ENCODE measurements around the gene TNFSF4. TPM values are rescaled to one million over a fixed set of nuclear protein-coding genes. Genes with fewer than 3 reads are reported as not detected.

Gene TNFSF4
- total and polyA plus RNA-seq, 4 donors, result 0.49 to 4.0 (median 2.5) TPM; not detected in 1

DNA sequence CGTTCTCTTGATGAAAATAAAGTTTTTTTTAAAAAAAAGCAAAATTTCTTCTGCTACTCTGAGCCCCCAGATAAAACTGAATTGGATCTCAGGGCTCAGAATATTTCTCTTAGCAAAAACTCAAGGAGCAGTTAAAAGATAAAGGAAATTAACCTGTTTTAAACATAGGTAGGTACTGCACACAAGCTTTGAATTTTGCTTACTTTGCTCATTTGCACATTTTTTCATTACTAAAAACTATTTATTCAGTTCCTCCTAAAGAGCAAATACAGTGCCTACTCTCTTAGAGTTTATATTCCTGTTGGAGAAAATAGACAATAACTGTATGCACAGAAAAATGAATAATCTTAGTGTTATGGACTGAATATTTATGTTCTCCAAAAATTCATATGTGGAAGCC, 13.0 kb upstream of the TNFSF4 start:
- Histone ChIP-seq H3K27ac (ENCODE audit: low read depth in 1 of 2, low read length in 2 of 2) (no peak overlapping the region), H3K4me1 (ENCODE audit: control insufficient read depth in 1 of 2, insufficient read depth in 2 of 2, low read length in 2 of 2) (no peaks in the 10 kb centered on the region), H3K9me3 (ENCODE audit: control insufficient read depth, low read length) (no peaks in the 10 kb centered on the region), H3K36me3 (ENCODE audit: control insufficient read depth in 1 of 2, insufficient read depth in 2 of 2, low read length in 1 of 2) (no peaks in the 10 kb centered on the region), H3K27me3 (ENCODE audit: control insufficient read depth in 1 of 2, insufficient read depth in 2 of 2, low read length in 1 of 2) (no peaks in the 10 kb centered on the region), H3K4me3 (ENCODE audit: low read length in 2 of 2) (no peak overlapping the region)
- ATAC-seq (ENCODE audit: low FRiP score) (no peak), DNase-seq (no peak)
- intact Hi-C loops (cut with DNase I), result no loop called here
- WGBS, 2 donors, result 90 to 93% methylated on average over 1 of the region's 1 CpG

DNA sequence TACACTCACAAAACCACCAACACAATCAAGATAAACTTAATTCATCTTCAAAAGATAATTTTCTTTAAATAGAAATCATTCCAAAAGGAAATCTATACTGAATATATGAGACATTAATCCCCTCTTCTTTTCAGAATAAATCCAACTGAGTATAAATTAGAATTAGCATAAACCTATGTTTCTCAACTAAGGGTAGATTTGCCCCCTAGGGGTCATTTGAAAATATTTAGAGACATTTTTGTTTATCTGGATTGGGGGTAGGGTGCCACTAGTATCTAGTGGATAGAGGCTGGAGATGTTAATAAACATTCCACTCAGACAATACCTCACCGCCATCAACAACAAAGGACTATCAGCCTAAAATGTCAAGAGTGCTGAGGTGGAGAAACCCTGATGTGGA, 6.5 kb upstream of the TNFSF4 start:
- WGBS, 2 donors, result 100% methylated on average over 1 of the region's 1 CpG
- no peak for ATAC-seq (ENCODE audit: low FRiP score)
- Histone ChIP-seq H3K27ac (ENCODE audit: low read depth in 1 of 2, low read length in 2 of 2) (no peak overlapping the region), H3K4me3 (ENCODE audit: low read length in 2 of 2) (no peak overlapping the region), H3K9me3 (ENCODE audit: control insufficient read depth, low read length) (no peaks in the 10 kb centered on the region), H3K36me3 (ENCODE audit: control insufficient read depth in 1 of 2, insufficient read depth in 2 of 2, low read length in 1 of 2) (no peaks in the 10 kb centered on the region), H3K27me3 (ENCODE audit: control insufficient read depth in 1 of 2, insufficient read depth in 2 of 2, low read length in 1 of 2) (no peaks in the 10 kb centered on the region), H3K4me1 (ENCODE audit: control insufficient read depth in 1 of 2, insufficient read depth in 2 of 2, low read length in 2 of 2) (no peaks in the 10 kb centered on the region)
- intact Hi-C loops (cut with DNase I), result no loop called here
- no peak for DNase-seq

DNA sequence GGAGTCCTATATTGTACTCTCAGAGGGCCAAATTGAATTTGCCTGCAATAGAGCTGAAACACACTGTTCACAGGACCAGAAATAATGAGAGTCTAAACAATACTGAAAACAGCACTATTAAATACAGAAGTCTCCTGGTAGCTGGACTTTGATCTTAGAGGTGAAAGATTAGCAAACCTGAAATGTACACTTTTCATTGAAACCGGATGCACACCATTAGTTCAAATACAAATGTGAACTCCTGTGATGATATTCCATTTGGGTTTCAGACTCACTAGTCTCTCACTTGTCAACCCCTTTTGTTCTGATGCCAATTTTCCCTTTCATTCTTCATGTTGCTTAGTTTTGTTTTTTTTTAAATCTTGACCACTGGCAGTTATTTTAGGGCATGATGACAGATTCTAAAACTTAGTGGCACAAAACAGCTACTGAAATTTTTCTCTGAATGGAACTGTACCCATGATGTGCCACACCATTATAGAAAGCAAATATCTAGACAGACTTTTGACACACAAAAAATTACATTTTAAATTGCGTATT, 5.9 kb upstream of the TNFSF4 start:
- 97 to 98% methylated on average over 2 of the region's 2 CpGs for WGBS, 2 donors
- Histone ChIP-seq H3K4me3 (ENCODE audit: low read length in 2 of 2) (no peak overlapping the region), H3K9me3 (ENCODE audit: control insufficient read depth, low read length) (no peaks in the 10 kb centered on the region), H3K4me1 (ENCODE audit: control insufficient read depth in 1 of 2, insufficient read depth in 2 of 2, low read length in 2 of 2) (no peaks in the 10 kb centered on the region), H3K27me3 (ENCODE audit: control insufficient read depth in 1 of 2, insufficient read depth in 2 of 2, low read length in 1 of 2) (no peaks in the 10 kb centered on the region), H3K36me3 (ENCODE audit: control insufficient read depth in 1 of 2, insufficient read depth in 2 of 2, low read length in 1 of 2) (no peaks in the 10 kb centered on the region), H3K27ac (ENCODE audit: low read depth in 1 of 2, low read length in 2 of 2) (no peak overlapping the region)
- no peak for ATAC-seq (ENCODE audit: low FRiP score)
- intact Hi-C loops (cut with DNase I), result no loop called here
- DNase-seq, result no peak

DNA sequence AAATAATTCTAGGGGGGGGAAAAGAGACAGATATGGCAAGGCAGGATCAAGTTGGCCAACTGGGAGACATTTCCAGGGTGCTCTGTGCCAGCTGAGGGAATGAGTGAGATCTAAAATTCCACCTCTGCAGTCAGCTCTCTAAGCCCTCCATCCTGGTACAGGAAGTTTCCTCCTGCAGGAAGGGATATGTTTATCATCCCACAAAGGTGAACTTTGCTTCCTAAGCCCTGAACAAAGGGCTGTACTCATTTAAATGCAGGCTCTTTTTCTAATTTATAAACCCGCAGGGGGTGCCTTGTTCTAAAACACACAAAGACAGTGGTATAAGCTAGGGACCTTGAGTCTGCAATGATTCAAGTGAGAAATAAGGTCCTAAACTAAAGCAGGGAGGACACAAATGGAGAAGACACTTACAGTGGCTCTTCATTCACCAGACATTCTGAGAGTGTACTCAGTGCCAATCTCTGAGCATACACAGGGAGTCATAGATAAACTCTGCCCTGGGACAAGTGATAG, 3.6 kb upstream of the TNFSF4 start:
- ATAC-seq (ENCODE audit: low FRiP score) (no peak), DNase-seq (no peak)
- intact Hi-C loops (cut with DNase I), result no loop called here
- peaks cover 2 to 4% of the 10 kb centered on the region in 2 donors for H3K4me1 ChIP-seq (ENCODE audit: control insufficient read depth in 1 of 2, insufficient read depth in 2 of 2, low read length in 2 of 2)
- no peaks in the 10 kb centered on the region for H3K27me3 ChIP-seq (ENCODE audit: control insufficient read depth in 1 of 2, insufficient read depth in 2 of 2, low read length in 1 of 2)
- 91 to 95% methylated on average over 1 of the region's 1 CpG for WGBS, 2 donors
- no peaks in the 10 kb centered on the region for H3K9me3 ChIP-seq (ENCODE audit: control insufficient read depth, low read length)
- H3K27ac ChIP-seq (ENCODE audit: low read depth in 1 of 2, low read length in 2 of 2), result no peak overlapping the region
- no peaks in the 10 kb centered on the region for H3K36me3 ChIP-seq (ENCODE audit: control insufficient read depth in 1 of 2, insufficient read depth in 2 of 2, low read length in 1 of 2)
- no peak overlapping the region for H3K4me3 ChIP-seq (ENCODE audit: low read length in 2 of 2)

DNA sequence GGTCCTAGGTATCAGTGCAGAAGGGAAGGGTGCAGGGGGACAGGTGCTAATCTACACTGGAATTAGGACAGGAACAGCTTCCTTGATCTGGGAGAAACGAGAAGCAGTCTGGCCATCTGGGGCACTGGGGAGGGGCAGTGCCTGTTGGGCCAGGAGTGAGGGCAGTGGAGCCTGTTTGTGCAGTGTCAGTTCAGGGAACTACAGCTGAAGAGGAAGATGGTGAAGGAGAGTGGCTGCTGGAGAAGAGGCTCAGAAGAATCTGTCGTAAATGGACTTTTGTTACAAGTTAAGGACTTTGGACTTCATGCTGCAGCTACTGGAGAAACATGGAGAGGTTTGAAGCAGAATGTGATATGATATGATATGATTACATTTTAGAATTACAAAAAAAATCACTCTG, 3.2 kb upstream of the TNFSF4 start:
- H3K9me3 ChIP-seq (ENCODE audit: control insufficient read depth, low read length), result no peaks in the 10 kb centered on the region
- intact Hi-C loops (cut with DNase I), result no loop called here
- DNase-seq, result no peak
- WGBS, 2 donors, result 84 to 93% methylated on average over 2 of the region's 2 CpGs
- H3K27ac ChIP-seq (ENCODE audit: low read depth in 1 of 2, low read length in 2 of 2), result no peak overlapping the region
- no peak overlapping the region for H3K4me3 ChIP-seq (ENCODE audit: low read length in 2 of 2)
- no peak for ATAC-seq (ENCODE audit: low FRiP score)
- peaks cover 2 to 4% of the 10 kb centered on the region in 2 donors for H3K4me1 ChIP-seq (ENCODE audit: control insufficient read depth in 1 of 2, insufficient read depth in 2 of 2, low read length in 2 of 2)
- H3K36me3 ChIP-seq (ENCODE audit: control insufficient read depth in 1 of 2, insufficient read depth in 2 of 2, low read length in 1 of 2), result no peaks in the 10 kb centered on the region
- H3K27me3 ChIP-seq (ENCODE audit: control insufficient read depth in 1 of 2, insufficient read depth in 2 of 2, low read length in 1 of 2), result no peaks in the 10 kb centered on the region

DNA sequence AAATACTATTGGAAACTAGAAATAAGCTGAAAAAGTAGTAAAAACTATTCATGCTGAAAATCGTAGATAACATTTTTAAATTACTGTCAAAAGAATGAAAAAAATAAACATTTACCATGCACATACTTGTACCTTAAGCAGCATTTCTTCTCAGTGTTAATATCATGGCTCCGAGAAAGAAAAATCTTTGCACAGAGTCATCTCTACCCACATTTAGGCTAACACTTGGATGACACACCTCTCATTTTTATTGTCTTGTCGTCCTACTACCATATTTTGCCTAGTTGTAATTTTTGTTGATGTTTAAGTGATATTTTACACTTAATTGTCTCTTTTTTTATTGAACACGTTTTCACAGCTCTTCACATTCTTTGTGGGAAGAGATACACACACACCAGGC, 1.7 kb upstream of the TNFSF4 start:
- WGBS, 2 donors, result 86 to 88% methylated on average over 4 of the region's 4 CpGs
- H3K27ac ChIP-seq (ENCODE audit: low read depth in 1 of 2, low read length in 2 of 2), result no peak overlapping the region
- H3K4me3 ChIP-seq (ENCODE audit: low read length in 2 of 2), result no peak overlapping the region
- ATAC-seq (ENCODE audit: low FRiP score), result no peak
- no peak for DNase-seq
- H3K27me3 ChIP-seq (ENCODE audit: control insufficient read depth in 1 of 2, insufficient read depth in 2 of 2, low read length in 1 of 2), result no peaks in the 10 kb centered on the region
- H3K4me1 ChIP-seq (ENCODE audit: control insufficient read depth in 1 of 2, insufficient read depth in 2 of 2, low read length in 2 of 2), result peaks cover 2 to 4% of the 10 kb centered on the region in 2 donors
- H3K36me3 ChIP-seq (ENCODE audit: control insufficient read depth in 1 of 2, insufficient read depth in 2 of 2, low read length in 1 of 2), result no peaks in the 10 kb centered on the region
- intact Hi-C loops (cut with DNase I), result no loop called here
- H3K9me3 ChIP-seq (ENCODE audit: control insufficient read depth, low read length), result no peaks in the 10 kb centered on the region

DNA sequence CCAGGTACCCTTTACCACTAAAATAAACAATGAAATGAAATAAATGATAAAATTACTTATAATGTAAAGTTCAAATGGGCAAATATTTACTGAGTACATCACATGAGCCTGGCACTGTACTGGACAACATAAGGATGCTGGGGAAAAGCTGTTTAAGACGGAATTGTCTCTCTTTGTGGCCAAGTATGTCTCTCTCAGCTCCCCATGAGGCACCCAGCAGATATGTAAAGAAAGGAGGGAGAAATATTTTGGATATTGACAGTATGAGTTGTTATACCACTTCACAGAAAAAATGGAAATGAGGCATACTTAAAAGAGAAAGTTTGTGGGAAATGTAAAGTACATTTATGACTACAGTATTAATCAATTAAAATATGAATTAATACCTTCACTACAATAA, 1.0 kb upstream of the TNFSF4 start:
- 75 to 87% methylated on average over 1 of the region's 1 CpG for WGBS, 2 donors
- no peak overlapping the region for H3K4me3 ChIP-seq (ENCODE audit: low read length in 2 of 2)
- intact Hi-C loops (cut with DNase I), result no loop called here

DNA sequence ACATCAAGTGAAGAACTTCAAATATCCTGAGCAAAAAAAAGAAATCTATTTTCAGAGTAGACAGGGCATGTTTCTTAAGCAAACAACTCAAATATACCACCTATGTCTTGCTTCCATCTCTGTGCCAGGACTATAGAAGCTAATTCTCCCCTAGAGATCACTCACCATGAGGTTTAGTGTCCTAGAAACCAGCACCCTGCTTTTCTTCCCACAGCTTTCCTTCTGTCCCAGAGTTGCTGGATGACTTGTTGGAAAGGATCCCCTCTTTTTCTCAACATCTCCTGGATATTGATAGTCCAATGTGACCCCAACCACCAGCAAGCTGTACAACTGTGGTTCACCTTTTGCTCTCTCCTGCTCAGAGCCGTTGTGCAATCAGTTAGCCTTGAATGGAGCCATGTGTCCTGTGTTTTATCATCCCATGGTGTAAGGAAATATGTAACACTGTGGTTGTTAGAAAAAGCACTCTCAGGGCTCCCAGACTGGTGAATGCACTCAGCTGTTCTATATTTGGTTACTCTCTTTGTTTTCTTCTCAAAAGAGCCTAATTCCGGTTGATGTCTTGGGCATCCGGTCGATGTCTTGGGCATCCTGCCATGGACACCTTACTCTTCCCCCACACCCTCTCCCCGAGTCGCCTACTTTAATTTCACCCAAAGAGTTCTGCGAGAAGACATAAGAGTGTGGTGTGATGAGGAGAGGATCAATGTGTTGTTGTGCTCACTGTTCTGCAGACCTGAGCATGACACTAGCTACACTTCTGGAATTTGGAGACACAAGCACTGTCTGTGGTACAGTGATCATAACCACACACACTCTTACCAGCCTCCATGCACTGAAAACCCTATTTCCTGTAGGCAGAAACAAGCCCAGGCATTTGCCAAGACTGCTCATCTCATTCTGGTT, 1.7 kb downstream of the TNFSF4 start:
- 47 to 51% methylated on average over 7 of the region's 7 CpGs for whole genome bisulfite sequencing, 2 donors
- Histone ChIP-seq H3K36me3 (ENCODE audit: control insufficient read depth in 1 of 2, insufficient read depth in 2 of 2, low read length in 1 of 2) (no peaks in the 10 kb centered on the region), H3K9me3 (ENCODE audit: control insufficient read depth, low read length) (no peaks in the 10 kb centered on the region), H3K4me3 (ENCODE audit: low read length in 2 of 2) (no peak overlapping the region), H3K27me3 (ENCODE audit: control insufficient read depth in 1 of 2, insufficient read depth in 2 of 2, low read length in 1 of 2) (no peaks in the 10 kb centered on the region), H3K4me1 (ENCODE audit: control insufficient read depth in 1 of 2, insufficient read depth in 2 of 2, low read length in 2 of 2) (peaks cover 2 to 4% of the 10 kb centered on the region in 2 donors), H3K27ac (ENCODE audit: low read depth in 1 of 2, low read length in 2 of 2) (no peak overlapping the region)
- DNase-seq, result no peak
- no peak for ATAC-seq (ENCODE audit: low FRiP score)
- intact Hi-C loops (cut with DNase I), result no loop called here

More for the DNA sequence above, 1.0 kb upstream of the TNFSF4 start:
- DNase-seq (no peak), ATAC-seq (ENCODE audit: low FRiP score) (no peak)
- Histone ChIP-seq H3K9me3 (ENCODE audit: control insufficient read depth, low read length) (no peaks in the 10 kb centered on the region), H3K27me3 (ENCODE audit: control insufficient read depth in 1 of 2, insufficient read depth in 2 of 2, low read length in 1 of 2) (no peaks in the 10 kb centered on the region), H3K4me1 (ENCODE audit: control insufficient read depth in 1 of 2, insufficient read depth in 2 of 2, low read length in 2 of 2) (peaks cover 2 to 4% of the 10 kb centered on the region in 2 donors), H3K27ac (ENCODE audit: low read depth in 1 of 2, low read length in 2 of 2) (no peak overlapping the region), H3K36me3 (ENCODE audit: control insufficient read depth in 1 of 2, insufficient read depth in 2 of 2, low read length in 1 of 2) (no peaks in the 10 kb centered on the region)

DNA sequence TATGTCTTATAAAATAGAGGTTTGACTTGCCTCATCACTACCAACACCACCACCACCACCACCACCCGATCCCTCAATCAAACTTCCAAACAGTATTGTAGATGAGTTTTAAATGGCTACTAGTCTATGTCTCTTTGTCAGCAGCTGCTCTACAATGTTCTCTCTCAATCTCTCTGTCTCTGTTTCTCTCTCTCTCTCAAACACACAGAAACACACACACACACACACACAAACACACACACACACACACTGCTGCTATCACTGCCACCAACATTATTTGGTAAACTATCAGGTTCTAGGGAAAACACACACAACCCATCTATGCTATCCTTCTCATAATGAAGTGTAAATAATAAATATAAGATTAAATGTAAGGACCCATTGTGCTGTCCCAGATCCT, 2.4 kb downstream of the TNFSF4 start:
- Histone ChIP-seq H3K4me3 (ENCODE audit: low read length in 2 of 2) (no peak overlapping the region), H3K9me3 (ENCODE audit: control insufficient read depth, low read length) (no peaks in the 10 kb centered on the region), H3K36me3 (ENCODE audit: control insufficient read depth in 1 of 2, insufficient read depth in 2 of 2, low read length in 1 of 2) (no peaks in the 10 kb centered on the region), H3K27me3 (ENCODE audit: control insufficient read depth in 1 of 2, insufficient read depth in 2 of 2, low read length in 1 of 2) (no peaks in the 10 kb centered on the region), H3K4me1 (ENCODE audit: control insufficient read depth in 1 of 2, insufficient read depth in 2 of 2, low read length in 2 of 2) (peaks cover 2 to 4% of the 10 kb centered on the region in 2 donors), H3K27ac (ENCODE audit: low read depth in 1 of 2, low read length in 2 of 2) (no peak overlapping the region)
- 92 to 97% methylated on average over 1 of the region's 1 CpG for WGBS, 2 donors
- no peak for DNase-seq
- intact Hi-C loops (cut with DNase I), result loop anchor here in 1 of 2 donors (5.0 kb wide), 1 partner anchor 457 kb away; no protein-coding TSS in a partner anchor
- no peak for ATAC-seq (ENCODE audit: low FRiP score)

All from aorta (tissue), 5 donors.